Upper lobe of left lung (tissue), 4 donors: ENCODE measurements around the gene BMX.

Experiments
- EP300 ChIP-seq, 4 donors: sonication (generic); formaldehyde crosslinking; IDR thresholded peaks; one replicate each; pipeline ENCODE4 v1.5.1; 2017; ENCODE audit warnings: antibody characterized with exemption in 4 of 4, control low read depth in 2 of 4
- POLR2A ChIP-seq, 4 donors: fragments of 450-650 bp; IDR thresholded peaks; one replicate each; pipeline ENCODE4 v1.5.1; 2016 to 2017; ENCODE audit warnings: antibody characterized with exemption in 4 of 4, mild to moderate bottlenecking in 2 of 4
- TF ChIP-seq, protein P1 (sequence below), 6 experiments: fragments of 450-650 bp in 4 of 6; fragments of 200-600 bp in 2 of 6; sonication (generic) in 2 of 6; IDR thresholded peaks; one replicate each; pipeline ENCODE4 v1.5.1; 2016 to 2019; ENCODE audit warnings: antibody characterized with exemption in 6 of 6

DNA sequence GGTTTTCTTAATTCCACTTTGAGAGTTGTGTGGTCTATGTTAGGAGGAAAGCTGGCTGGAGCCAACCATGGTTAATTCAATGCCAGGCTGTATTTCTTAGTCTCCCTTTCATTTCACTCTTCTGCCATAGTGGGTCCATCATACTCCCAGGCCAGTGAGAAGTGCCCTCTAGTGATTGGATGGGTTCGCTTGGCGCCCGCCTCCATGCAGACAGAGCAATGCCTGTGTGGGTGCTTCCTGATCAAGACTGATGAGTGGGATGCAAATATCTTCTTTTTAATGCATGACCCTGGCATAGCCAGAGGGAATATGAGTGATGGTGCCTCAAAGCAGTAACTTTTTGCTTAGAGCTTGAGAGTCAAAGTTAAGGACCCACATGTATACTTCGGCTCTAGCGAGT, 6.4 kb downstream of the BMX start:
- TF ChIP-seq POLR2A (IDR thresholded peaks at IDR 0.05), result no peak
- TF ChIP-seq, protein P1, sequence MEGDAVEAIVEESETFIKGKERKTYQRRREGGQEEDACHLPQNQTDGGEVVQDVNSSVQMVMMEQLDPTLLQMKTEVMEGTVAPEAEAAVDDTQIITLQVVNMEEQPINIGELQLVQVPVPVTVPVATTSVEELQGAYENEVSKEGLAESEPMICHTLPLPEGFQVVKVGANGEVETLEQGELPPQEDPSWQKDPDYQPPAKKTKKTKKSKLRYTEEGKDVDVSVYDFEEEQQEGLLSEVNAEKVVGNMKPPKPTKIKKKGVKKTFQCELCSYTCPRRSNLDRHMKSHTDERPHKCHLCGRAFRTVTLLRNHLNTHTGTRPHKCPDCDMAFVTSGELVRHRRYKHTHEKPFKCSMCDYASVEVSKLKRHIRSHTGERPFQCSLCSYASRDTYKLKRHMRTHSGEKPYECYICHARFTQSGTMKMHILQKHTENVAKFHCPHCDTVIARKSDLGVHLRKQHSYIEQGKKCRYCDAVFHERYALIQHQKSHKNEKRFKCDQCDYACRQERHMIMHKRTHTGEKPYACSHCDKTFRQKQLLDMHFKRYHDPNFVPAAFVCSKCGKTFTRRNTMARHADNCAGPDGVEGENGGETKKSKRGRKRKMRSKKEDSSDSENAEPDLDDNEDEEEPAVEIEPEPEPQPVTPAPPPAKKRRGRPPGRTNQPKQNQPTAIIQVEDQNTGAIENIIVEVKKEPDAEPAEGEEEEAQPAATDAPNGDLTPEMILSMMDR (IDR thresholded peaks at IDR 0.05), result no peak
- no peak for TF ChIP-seq EP300 (IDR thresholded peaks at IDR 0.05)
